ENCODE results near the gene ANTXR1. TPM values are rescaled to one million over a fixed set of nuclear protein-coding genes. Genes with fewer than 3 reads are reported as not detected.

ANTXR1 gene
- total RNA-seq, 2 donors from 2014 or later, result not detected

DNA sequence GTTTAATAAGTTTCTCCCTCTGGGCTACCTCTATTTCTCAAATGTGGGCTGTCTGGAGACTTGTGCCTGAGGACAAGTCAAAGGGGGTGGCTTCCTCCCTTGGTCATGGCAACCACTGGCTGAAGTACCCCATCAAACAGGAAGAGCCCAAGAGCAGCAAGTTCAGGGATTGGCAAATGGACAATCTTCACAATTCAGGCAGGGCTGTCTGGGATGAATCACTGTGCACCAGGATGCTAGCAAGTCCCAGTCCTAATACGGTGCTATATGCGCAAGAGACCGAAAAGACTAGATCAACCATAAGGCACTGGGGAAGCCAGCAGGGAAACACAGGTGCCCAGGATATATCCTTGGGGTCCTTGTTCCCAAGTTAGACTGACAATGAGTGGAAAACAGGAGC, 75.5 kb downstream of the ANTXR1 start:
- no peak overlapping the region for H3K4me3 Mint-ChIP-seq
- ATAC-seq (no peak), DNase-seq (no peak)
- no peaks in the 10 kb centered on the region for H3K9me3 ChIP-seq (ENCODE audit: control insufficient read depth, low read length, poor library complexity, severe bottlenecking)
- H3K4me1 Mint-ChIP-seq, result no peaks in the 10 kb centered on the region
- no peak overlapping the region for H3K27ac Mint-ChIP-seq
- H3K27me3 Mint-ChIP-seq, result peaks cover 55% of the 10 kb centered on the region
- peaks cover 3% of the 10 kb centered on the region for H3K36me3 Mint-ChIP-seq (ENCODE audit: low read depth)

DNA sequence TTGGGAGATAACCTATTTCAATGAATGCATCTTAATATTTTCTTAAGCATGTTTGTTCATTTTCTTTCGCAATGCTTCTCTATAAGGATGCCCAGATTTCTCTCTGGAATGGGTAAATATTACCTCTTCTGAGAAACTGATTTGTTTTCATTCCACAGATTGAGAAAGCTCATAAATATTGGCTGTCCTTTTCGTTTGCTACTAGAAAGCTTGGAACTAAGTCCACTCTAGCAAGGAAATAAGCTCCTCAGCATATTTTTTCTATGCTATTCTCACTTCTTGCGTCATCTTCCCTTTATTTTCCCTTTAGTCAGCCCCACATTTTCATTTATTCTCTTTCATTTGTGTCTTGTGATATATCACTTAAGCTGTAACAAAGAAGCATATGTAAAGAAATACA, 76.3 kb downstream of the ANTXR1 start:
- Mint-ChIP-seq H3K4me3 (no peak overlapping the region), H3K27ac (no peak overlapping the region), H3K27me3 (peaks cover 52% of the 10 kb centered on the region), H3K4me1 (no peaks in the 10 kb centered on the region), H3K36me3 (ENCODE audit: low read depth) (peaks cover 3% of the 10 kb centered on the region)
- DNase-seq, result no peak
- H3K9me3 ChIP-seq (ENCODE audit: control insufficient read depth, low read length, poor library complexity, severe bottlenecking), result no peaks in the 10 kb centered on the region
- no peak for ATAC-seq

DNA sequence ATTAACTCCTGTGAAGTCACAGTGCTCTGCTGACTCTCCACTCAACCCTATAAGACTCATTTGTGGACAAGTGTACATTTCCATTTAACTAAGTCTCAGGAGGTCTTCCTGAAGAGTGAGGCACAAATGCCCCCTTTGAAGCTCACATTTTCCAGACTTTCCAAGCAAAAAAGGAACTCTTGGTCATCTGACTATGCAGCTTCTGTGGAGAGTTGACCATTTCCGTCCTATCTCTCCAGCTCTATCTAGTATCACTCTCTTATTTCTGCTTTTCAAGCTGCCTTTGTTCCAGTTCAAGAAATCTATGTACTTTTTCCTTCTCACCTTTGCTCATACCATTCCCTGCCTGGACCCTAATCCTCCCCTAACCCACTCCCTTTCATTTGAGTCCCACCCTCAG, 77.0 kb downstream of the ANTXR1 start:
- no peaks in the 10 kb centered on the region for H3K4me1 Mint-ChIP-seq
- H3K36me3 Mint-ChIP-seq (ENCODE audit: low read depth), result peaks cover 3% of the 10 kb centered on the region
- DNase-seq (no peak), ATAC-seq (no peak)
- peaks cover 56% of the 10 kb centered on the region for H3K27me3 Mint-ChIP-seq
- no peaks in the 10 kb centered on the region for H3K9me3 ChIP-seq (ENCODE audit: control insufficient read depth, low read length, poor library complexity, severe bottlenecking)
- H3K4me3 Mint-ChIP-seq, result no peak overlapping the region
- H3K27ac Mint-ChIP-seq, result no peak overlapping the region

DNA sequence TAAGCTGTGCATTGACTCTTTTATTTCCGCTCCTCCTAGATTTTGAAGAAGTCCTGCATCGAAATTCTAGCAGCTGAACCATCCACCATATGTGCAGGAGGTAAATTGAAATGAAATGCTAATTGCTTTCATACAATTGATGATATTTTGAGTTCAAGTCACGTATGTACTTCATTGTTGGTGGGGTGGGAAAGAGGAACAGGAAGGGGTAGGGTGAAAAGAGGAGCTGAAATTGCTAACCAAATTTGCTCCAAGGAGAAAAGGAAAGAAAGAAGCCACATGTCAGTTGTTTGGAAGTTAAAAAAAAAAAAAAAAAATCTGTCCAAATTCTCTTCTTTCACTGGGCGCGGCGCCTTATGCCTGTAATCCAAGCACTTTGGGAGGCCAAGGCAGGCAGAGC, 77.8 kb downstream of the ANTXR1 start:
- Mint-ChIP-seq H3K4me1 (no peaks in the 10 kb centered on the region), H3K27ac (no peak overlapping the region), H3K27me3 (peaks cover 56% of the 10 kb centered on the region), H3K36me3 (ENCODE audit: low read depth) (peaks cover 1% of the 10 kb centered on the region), H3K4me3 (no peak overlapping the region)
- ATAC-seq, result no peak
- no peaks in the 10 kb centered on the region for H3K9me3 ChIP-seq (ENCODE audit: control insufficient read depth, low read length, poor library complexity, severe bottlenecking)
- DNase-seq, result no peak

DNA sequence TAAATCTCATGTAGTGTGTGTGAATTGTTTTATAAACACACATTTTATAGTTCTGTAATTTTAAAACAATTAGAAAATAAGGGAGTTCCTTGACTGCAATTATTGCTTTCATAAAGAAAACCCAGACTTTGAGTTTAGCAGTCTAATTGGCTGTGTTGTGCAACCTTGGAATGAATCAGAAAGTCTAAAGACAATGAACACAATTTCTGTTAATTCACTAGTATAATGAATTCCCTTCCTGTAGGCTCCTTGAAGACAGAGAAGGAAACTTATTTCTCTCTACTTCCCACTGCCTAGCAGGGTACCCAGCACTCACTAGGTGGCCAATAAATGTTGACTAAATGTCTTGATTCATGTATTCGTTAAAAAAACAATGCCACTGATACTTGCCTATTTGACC, 79.9 kb downstream of the ANTXR1 start:
- peaks cover 38% of the 10 kb centered on the region for H3K27me3 Mint-ChIP-seq
- DNase-seq (no peak), ATAC-seq (no peak)
- no peaks in the 10 kb centered on the region for H3K9me3 ChIP-seq (ENCODE audit: control insufficient read depth, low read length, poor library complexity, severe bottlenecking)
- H3K27ac Mint-ChIP-seq, result no peak overlapping the region
- no peak overlapping the region for H3K4me3 Mint-ChIP-seq
- H3K4me1 Mint-ChIP-seq, result no peaks in the 10 kb centered on the region
- no peaks in the 10 kb centered on the region for H3K36me3 Mint-ChIP-seq (ENCODE audit: low read depth)

DNA sequence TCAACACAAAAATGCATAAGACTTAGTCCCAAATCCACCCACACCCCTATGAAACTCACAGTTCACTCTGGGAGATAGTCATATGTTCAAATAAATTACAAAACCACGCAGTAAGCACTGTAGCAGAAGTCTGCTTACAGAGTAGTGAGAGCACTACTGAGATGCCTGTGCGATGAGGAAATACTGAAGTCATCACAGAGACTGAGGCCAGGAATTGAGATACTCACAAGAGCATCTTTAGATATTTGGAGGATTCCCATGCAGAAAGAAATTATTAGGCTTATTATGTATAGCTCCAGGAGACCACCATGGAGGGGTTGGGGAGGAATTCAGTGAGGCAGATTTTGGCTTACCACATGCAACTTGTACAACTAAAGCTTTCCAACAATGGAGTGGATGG, 82.3 kb downstream of the ANTXR1 start:
- Mint-ChIP-seq H3K27me3 (peaks cover 20% of the 10 kb centered on the region), H3K36me3 (ENCODE audit: low read depth) (no peaks in the 10 kb centered on the region), H3K4me1 (no peaks in the 10 kb centered on the region), H3K27ac (no peak overlapping the region), H3K4me3 (no peak overlapping the region)
- DNase-seq (no peak), ATAC-seq (no peak)
- H3K9me3 ChIP-seq (ENCODE audit: control insufficient read depth, low read length, poor library complexity, severe bottlenecking), result no peaks in the 10 kb centered on the region

DNA sequence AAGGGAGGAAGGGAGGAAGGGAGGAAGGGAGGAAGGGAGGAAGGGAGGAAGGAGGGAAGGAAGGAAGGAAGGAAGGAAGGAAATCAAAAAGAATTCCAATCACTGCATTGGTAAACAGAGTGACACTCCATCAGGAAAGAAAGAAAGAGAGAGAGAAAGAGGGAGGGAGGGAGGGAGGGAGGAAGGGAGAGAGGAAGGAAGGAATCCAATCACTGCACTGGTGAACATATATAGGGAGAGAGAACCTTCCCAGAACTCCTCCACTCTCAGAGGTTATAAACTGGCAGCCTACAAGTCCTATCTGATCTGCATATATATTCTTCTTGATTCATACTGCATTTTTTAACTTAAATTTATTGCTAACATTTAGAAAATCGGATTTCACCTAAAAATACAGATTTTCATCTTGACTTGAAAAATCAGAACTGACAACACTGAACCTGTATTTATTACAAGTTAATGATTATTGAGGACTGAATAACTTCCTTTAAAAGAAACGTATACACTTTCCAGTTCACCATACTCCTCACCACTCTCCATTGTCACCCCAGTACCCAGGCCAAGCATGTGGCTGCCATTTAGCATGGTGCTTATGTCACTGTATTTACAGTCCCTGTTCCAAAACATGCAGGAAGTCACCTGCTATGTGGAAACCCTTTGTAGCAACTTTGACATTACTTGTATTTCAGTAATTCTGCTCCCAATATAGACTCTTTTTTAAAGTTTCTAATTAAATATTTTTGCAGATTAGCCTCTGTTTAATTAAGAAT, 83.5 kb downstream of the ANTXR1 start:
- no peaks in the 10 kb centered on the region for H3K9me3 ChIP-seq (ENCODE audit: control insufficient read depth, low read length, poor library complexity, severe bottlenecking)
- Mint-ChIP-seq H3K27ac (no peak overlapping the region), H3K36me3 (ENCODE audit: low read depth) (no peaks in the 10 kb centered on the region), H3K4me1 (no peaks in the 10 kb centered on the region), H3K4me3 (no peak overlapping the region), H3K27me3 (peaks cover 20% of the 10 kb centered on the region)
- ATAC-seq (no peak), DNase-seq (no peak)

DNA sequence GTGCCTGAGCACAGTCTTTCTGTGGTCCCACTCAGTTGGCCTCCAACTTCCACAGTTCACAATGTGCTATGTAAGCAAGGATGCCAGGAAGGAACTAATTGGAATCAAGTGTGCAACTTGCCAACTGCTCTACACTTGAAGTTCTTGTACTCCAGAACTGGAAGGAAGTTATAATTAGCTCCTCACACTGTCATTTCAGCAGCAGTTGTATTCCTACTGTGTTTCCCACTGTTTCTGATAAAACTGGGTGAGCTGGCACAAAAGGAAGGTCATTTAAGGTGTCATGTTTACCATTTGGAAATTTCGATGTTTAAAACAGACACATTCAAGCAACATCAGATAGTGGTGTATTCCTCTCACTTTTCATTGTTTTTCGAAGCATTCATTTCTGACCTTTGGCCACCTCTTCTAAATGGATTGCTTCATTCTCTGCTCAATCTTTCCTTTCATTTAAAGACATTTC, 84.2 kb downstream of the ANTXR1 start:
- H3K36me3 Mint-ChIP-seq (ENCODE audit: low read depth), result no peaks in the 10 kb centered on the region
- no peaks in the 10 kb centered on the region for H3K4me1 Mint-ChIP-seq
- no peaks in the 10 kb centered on the region for H3K9me3 ChIP-seq (ENCODE audit: control insufficient read depth, low read length, poor library complexity, severe bottlenecking)
- DNase-seq, result no peak
- peaks cover 20% of the 10 kb centered on the region for H3K27me3 Mint-ChIP-seq
- no peak overlapping the region for H3K27ac Mint-ChIP-seq
- H3K4me3 Mint-ChIP-seq, result no peak overlapping the region
- no peak for ATAC-seq

DNA sequence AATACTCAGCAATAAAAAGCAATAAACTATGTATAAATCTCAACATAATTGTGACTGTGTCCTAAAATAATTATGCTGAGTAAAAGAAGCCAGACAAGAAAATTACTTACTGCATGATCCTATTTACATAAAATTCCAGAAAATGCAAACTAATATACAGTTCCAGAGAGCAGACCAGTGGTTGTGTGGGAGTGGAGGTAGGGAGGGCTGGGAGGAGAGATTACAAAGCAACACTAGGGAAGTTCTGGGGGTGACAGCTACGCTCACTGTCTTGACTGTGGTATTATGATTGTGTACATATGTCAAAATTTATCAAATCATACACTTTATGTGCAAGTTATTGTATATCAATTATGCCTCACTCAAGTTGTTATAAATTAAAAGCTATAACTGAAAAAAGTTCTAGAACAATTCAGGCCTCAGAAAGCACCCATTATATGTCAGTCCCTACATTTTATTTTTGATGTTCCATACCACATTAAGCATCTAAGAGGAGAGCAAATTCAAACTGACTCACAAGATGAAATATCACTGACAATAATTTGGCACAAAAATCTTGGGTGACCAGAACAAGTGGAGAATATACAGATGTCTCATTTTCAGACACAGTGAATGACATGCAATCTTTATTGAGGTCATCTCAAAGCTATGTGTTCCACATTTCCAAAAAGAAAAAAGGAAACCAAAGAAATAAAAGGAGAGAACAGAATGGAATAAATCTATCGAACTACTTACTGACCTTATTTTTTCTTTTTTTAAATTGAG, 85.1 kb downstream of the ANTXR1 start:
- H3K4me1 Mint-ChIP-seq, result no peaks in the 10 kb centered on the region
- no peak overlapping the region for H3K27ac Mint-ChIP-seq
- no peaks in the 10 kb centered on the region for H3K36me3 Mint-ChIP-seq (ENCODE audit: low read depth)
- no peak overlapping the region for H3K4me3 Mint-ChIP-seq
- H3K27me3 Mint-ChIP-seq, result peaks cover 25% of the 10 kb centered on the region
- no peaks in the 10 kb centered on the region for H3K9me3 ChIP-seq (ENCODE audit: control insufficient read depth, low read length, poor library complexity, severe bottlenecking)
- DNase-seq (no peak), ATAC-seq (no peak)

DNA sequence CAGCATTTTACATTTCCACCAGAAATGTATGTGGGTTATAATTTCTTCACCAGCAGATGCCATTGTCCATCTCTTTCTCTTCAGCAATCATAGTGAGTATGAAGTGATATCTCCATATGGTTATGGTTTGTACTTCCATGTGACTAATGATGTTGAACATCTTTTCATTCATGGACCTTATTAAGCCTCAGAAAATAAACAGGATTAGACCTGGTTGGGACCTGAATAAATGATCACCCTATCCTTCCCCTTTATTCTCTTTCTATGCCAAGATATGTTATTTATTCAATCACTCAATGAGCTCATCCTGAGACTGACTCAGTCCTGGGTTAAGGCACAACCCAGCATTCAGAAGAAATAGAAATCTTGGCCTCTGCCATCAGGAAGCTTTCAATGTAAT, 86.6 kb downstream of the ANTXR1 start:
- Mint-ChIP-seq H3K4me1 (no peaks in the 10 kb centered on the region), H3K4me3 (no peak overlapping the region), H3K27ac (no peak overlapping the region), H3K27me3 (peaks cover 20% of the 10 kb centered on the region), H3K36me3 (ENCODE audit: low read depth) (no peaks in the 10 kb centered on the region)
- DNase-seq, result no peak
- no peaks in the 10 kb centered on the region for H3K9me3 ChIP-seq (ENCODE audit: control insufficient read depth, low read length, poor library complexity, severe bottlenecking)
- no peak for ATAC-seq

DNA sequence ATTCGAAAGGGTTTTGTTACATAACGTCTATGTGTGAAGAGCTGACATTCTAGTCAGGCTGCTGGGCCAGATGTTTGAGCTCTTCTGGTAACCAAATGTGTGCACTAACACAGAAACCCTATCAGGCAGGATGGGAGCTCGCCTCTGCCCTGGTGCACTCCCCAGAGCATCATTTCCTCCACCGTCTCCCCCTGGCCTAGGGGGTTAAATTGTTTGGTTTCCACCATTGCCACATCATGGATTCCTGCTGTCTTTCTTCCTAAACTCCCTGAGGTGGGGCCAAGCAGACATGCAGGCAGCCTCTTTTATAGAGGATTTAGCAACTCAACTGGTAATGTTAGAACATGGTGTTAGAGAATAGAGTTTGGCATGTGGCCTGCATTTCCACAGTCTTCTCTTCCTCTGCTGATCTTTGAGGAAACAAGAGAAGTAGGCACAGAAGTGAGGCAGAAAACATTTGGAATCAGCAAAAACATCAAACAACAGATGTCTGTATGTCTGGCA, 87.3 kb downstream of the ANTXR1 start:
- no peaks in the 10 kb centered on the region for H3K9me3 ChIP-seq (ENCODE audit: control insufficient read depth, low read length, poor library complexity, severe bottlenecking)
- Mint-ChIP-seq H3K27ac (no peak overlapping the region), H3K27me3 (peaks cover 24% of the 10 kb centered on the region), H3K4me1 (no peaks in the 10 kb centered on the region), H3K36me3 (ENCODE audit: low read depth) (no peaks in the 10 kb centered on the region), H3K4me3 (no peak overlapping the region)
- ATAC-seq (no peak), DNase-seq (no peak)

DNA sequence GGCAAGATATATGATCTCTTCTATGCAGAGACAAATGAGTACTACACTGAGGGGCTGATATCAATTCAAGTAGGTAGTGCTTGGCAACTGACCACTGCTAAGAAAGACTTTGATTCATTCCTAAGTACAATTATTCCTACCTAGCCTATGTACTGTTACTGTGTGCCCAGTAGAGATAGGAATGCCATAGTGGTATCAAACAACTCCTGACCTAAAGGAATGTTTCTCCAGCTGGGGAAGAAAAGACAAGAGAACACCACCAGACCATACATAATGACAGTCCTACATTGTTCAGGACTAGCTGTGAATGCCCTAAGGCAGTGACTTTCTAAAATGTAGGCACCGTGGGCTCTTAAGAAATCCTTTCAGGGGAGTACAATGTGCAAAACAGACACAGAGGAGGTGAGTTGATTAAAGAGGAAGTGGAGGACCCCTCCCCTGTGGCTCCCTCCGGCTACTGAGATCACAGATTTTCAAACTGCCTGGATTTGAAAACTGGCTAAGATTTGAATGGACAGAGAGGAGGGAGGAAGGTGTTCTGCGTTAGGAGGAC, 89.1 kb downstream of the ANTXR1 start:
- no peaks in the 10 kb centered on the region for H3K9me3 ChIP-seq (ENCODE audit: control insufficient read depth, low read length, poor library complexity, severe bottlenecking)
- Mint-ChIP-seq H3K4me1 (no peaks in the 10 kb centered on the region), H3K4me3 (no peak overlapping the region), H3K27ac (no peak overlapping the region), H3K36me3 (ENCODE audit: low read depth) (peaks cover 2% of the 10 kb centered on the region), H3K27me3 (peaks cover 41% of the 10 kb centered on the region)
- DNase-seq (no peak), ATAC-seq (no peak)

DNA sequence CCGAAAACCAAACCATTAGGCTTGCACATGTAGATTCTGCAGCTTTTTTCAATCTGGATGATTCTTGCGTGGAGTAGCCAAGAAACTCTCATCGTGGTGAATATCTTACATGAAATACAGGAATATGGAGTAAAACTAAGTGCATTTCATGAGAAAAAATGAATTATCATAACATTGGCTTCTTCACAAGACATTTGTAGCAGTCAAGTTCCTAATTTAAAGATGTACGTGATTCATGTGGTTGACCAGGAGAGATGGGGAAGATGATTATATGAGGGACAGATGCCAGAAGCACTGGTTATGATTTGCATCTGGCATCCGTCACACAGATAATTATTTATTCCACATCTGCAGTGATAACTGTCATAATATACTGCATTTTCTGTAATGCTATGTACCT, 90.4 kb downstream of the ANTXR1 start:
- ATAC-seq, result no peak
- Mint-ChIP-seq H3K27ac (no peak overlapping the region), H3K36me3 (ENCODE audit: low read depth) (peaks cover 2% of the 10 kb centered on the region), H3K4me1 (no peaks in the 10 kb centered on the region), H3K27me3 (peaks cover 43% of the 10 kb centered on the region), H3K4me3 (no peak overlapping the region)
- no peak for DNase-seq
- H3K9me3 ChIP-seq (ENCODE audit: control insufficient read depth, low read length, poor library complexity, severe bottlenecking), result no peaks in the 10 kb centered on the region

All from T-helper 17 cell (primary cell).